WTC11 (cell line): ENCODE results near the gene GNPDA2. TPM values are rescaled to one million over a fixed set of nuclear protein-coding genes. Genes with fewer than 3 reads are reported as not detected.
"Not testable (repeated sequence)": the region's sequence is repeated elsewhere in the genome, so short reads cannot be mapped to it uniquely, and the experiment has no call there.

Source experiments
- ATAC-seq: fragments of 200-7000 bp; cut with Tn5 transposase; 2 replicates; pipeline ENCODE4 v1.10.0; 2021; ENCODE audit warnings: mild to moderate bottlenecking, moderate library complexity
- CTCF ChIA-PET: fragments of 300-600 bp; sonication (Branson Sonifier 250); formaldehyde crosslinking; loops from one replicate; lab custom pipeline; 2021; ENCODE audit warnings: antibody characterized with exemption; lab: Charles Lee
- POLR2A ChIA-PET: fragments of 350-600 bp; sonication (Branson Sonifier 250); formaldehyde crosslinking; loops from one replicate; lab custom pipeline; 2021; ENCODE audit warnings: antibody characterized with exemption; lab: Charles Lee
- DNase-seq: peaks from one replicate; pipeline ENCODE4 v3.0.0; 2021; ENCODE audit warnings: low spot score
- H3K27ac Mint-ChIP-seq: 2 replicates; pipeline ENCODE4 v1.8.0; 2021; ENCODE audit warnings: mixed read lengths
- H3K27me3 Mint-ChIP-seq: 2 replicates; pipeline ENCODE4 v1.8.0; 2021; ENCODE audit warnings: low read depth, mild to moderate bottlenecking, moderate library complexity, mixed read lengths
- H3K36me3 Mint-ChIP-seq: 2 replicates; pipeline ENCODE4 v1.8.0; 2021; ENCODE audit warnings: mixed read lengths
- H3K4me1 Mint-ChIP-seq: 2 replicates; pipeline ENCODE4 v1.8.0; 2022; ENCODE audit warnings: mixed read lengths
- H3K4me3 Mint-ChIP-seq: 2 replicates; pipeline ENCODE4 v1.8.0; 2021; ENCODE audit warnings: mild to moderate bottlenecking, moderate library complexity, mixed read lengths
- H3K9me3 Mint-ChIP-seq: 2 replicates; pipeline ENCODE4 v1.8.0; 2021; ENCODE audit warnings: mixed read lengths
- GTF2I ChIP-seq: fragments of 250-450 bp; sonication (Bioruptor Pico); conservative IDR thresholded peaks from 2 replicates; pipeline ENCODE4 v1.4.0; 2021; ENCODE audit warnings: mild to moderate bottlenecking
- MYBL2 ChIP-seq: sonication (generic); formaldehyde crosslinking; IDR thresholded peaks from 2 replicates; pipeline ENCODE4 v1.8.1; 2023; ENCODE audit warnings: mild to moderate bottlenecking, moderate library complexity, missing genetic modification reagents
- NR3C1 ChIP-seq: sonication (generic); formaldehyde crosslinking; conservative IDR thresholded peaks from 2 replicates; pipeline ENCODE4 v1.8.1; 2023; ENCODE audit warnings: low read depth, mild to moderate bottlenecking, missing genetic modification reagents
- TCF7 ChIP-seq: sonication (generic); formaldehyde crosslinking; IDR thresholded peaks from 2 replicates; pipeline ENCODE4 v1.8.0; 2022; ENCODE audit warnings: mild to moderate bottlenecking, low read depth, missing genetic modification reagents, moderate library complexity
- ZNF232 ChIP-seq: sonication (generic); formaldehyde crosslinking; IDR thresholded peaks from 2 replicates; pipeline ENCODE4 v1.8.0; 2022; ENCODE audit warnings: mild to moderate bottlenecking, missing genetic modification reagents
- total RNA-seq: library from RNA; stranded (reverse); gene quantifications from 3 replicates; pipeline ENCODE4 v1.2.3, GENCODE V29; 2021
- TF ChIP-seq, protein P1 (sequence below): fragments of 250-450 bp; sonication (Bioruptor Pico); IDR thresholded peaks from 2 replicates; pipeline ENCODE4 v1.9.0; 2021; ENCODE audit warnings: mild to moderate bottlenecking
- TF ChIP-seq, protein P2 (sequence below): fragments of 200-600 bp; IDR thresholded peaks from 2 replicates; pipeline ENCODE4 v1.8.0; 2022; ENCODE audit warnings: antibody characterized with exemption
- TF ChIP-seq, protein P3 (sequence below): sonication (generic); formaldehyde crosslinking; IDR thresholded peaks from 2 replicates; pipeline ENCODE4 v1.8.0; 2023; ENCODE audit warnings: missing genetic modification reagents, mild to moderate bottlenecking, borderline replicate concordance
- TF ChIP-seq, protein P4 (sequence below): sonication (generic); formaldehyde crosslinking; IDR thresholded peaks from 2 replicates; pipeline ENCODE4 v1.8.1; 2022; ENCODE audit warnings: low read depth, mild to moderate bottlenecking, moderate library complexity, missing genetic modification reagents, borderline replicate concordance
- TF ChIP-seq, protein P5 (sequence below): sonication (generic); formaldehyde crosslinking; IDR thresholded peaks from 2 replicates; pipeline ENCODE4 v1.8.1; 2023; ENCODE audit warnings: mild to moderate bottlenecking, missing genetic modification reagents

GNPDA2 gene
- total RNA-seq, 1 experiment from 2014 or later, result 4.9 TPM

DNA sequence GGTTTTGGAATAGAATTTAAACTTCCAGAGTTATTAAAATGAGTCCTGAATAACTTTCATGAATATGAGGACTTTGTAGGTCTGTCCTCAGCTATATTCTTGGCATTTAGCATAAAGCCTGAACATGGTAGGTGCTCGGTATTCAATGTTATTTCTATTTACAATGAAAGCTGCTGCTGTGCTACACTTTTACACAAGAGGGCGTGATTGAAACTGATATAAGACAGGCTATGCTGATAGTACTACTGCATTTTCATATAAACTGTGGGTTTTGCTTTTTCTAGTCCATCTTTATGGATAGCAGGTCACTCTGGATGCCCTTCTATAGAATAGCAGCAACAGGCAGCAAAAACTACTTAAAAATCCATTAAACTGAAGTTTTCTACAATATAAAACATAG lies 12.3 kb upstream of the GNPDA2 start:
- Mint-ChIP-seq H3K27ac (no peak overlapping the region), H3K9me3 (no peaks in the 10 kb centered on the region)
- TF ChIP-seq GTF2I (CRISPR knock-in tag) (no peak), ZNF232 (no peak)
- TF ChIP-seq, protein P1, sequence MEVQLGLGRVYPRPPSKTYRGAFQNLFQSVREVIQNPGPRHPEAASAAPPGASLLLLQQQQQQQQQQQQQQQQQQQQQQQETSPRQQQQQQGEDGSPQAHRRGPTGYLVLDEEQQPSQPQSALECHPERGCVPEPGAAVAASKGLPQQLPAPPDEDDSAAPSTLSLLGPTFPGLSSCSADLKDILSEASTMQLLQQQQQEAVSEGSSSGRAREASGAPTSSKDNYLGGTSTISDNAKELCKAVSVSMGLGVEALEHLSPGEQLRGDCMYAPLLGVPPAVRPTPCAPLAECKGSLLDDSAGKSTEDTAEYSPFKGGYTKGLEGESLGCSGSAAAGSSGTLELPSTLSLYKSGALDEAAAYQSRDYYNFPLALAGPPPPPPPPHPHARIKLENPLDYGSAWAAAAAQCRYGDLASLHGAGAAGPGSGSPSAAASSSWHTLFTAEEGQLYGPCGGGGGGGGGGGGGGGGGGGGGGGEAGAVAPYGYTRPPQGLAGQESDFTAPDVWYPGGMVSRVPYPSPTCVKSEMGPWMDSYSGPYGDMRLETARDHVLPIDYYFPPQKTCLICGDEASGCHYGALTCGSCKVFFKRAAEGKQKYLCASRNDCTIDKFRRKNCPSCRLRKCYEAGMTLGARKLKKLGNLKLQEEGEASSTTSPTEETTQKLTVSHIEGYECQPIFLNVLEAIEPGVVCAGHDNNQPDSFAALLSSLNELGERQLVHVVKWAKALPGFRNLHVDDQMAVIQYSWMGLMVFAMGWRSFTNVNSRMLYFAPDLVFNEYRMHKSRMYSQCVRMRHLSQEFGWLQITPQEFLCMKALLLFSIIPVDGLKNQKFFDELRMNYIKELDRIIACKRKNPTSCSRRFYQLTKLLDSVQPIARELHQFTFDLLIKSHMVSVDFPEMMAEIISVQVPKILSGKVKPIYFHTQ (CRISPR knock-in tag), result no peak
- TF ChIP-seq, protein P2, sequence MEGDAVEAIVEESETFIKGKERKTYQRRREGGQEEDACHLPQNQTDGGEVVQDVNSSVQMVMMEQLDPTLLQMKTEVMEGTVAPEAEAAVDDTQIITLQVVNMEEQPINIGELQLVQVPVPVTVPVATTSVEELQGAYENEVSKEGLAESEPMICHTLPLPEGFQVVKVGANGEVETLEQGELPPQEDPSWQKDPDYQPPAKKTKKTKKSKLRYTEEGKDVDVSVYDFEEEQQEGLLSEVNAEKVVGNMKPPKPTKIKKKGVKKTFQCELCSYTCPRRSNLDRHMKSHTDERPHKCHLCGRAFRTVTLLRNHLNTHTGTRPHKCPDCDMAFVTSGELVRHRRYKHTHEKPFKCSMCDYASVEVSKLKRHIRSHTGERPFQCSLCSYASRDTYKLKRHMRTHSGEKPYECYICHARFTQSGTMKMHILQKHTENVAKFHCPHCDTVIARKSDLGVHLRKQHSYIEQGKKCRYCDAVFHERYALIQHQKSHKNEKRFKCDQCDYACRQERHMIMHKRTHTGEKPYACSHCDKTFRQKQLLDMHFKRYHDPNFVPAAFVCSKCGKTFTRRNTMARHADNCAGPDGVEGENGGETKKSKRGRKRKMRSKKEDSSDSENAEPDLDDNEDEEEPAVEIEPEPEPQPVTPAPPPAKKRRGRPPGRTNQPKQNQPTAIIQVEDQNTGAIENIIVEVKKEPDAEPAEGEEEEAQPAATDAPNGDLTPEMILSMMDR, result 0 out of 2 replicates have a peak, but pooled peaks have one; percentile 12
- TF ChIP-seq, protein P3, sequence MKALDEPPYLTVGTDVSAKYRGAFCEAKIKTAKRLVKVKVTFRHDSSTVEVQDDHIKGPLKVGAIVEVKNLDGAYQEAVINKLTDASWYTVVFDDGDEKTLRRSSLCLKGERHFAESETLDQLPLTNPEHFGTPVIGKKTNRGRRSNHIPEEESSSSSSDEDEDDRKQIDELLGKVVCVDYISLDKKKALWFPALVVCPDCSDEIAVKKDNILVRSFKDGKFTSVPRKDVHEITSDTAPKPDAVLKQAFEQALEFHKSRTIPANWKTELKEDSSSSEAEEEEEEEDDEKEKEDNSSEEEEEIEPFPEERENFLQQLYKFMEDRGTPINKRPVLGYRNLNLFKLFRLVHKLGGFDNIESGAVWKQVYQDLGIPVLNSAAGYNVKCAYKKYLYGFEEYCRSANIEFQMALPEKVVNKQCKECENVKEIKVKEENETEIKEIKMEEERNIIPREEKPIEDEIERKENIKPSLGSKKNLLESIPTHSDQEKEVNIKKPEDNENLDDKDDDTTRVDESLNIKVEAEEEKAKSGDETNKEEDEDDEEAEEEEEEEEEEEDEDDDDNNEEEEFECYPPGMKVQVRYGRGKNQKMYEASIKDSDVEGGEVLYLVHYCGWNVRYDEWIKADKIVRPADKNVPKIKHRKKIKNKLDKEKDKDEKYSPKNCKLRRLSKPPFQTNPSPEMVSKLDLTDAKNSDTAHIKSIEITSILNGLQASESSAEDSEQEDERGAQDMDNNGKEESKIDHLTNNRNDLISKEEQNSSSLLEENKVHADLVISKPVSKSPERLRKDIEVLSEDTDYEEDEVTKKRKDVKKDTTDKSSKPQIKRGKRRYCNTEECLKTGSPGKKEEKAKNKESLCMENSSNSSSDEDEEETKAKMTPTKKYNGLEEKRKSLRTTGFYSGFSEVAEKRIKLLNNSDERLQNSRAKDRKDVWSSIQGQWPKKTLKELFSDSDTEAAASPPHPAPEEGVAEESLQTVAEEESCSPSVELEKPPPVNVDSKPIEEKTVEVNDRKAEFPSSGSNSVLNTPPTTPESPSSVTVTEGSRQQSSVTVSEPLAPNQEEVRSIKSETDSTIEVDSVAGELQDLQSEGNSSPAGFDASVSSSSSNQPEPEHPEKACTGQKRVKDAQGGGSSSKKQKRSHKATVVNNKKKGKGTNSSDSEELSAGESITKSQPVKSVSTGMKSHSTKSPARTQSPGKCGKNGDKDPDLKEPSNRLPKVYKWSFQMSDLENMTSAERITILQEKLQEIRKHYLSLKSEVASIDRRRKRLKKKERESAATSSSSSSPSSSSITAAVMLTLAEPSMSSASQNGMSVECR, result no peak
- TF ChIP-seq, protein P4, sequence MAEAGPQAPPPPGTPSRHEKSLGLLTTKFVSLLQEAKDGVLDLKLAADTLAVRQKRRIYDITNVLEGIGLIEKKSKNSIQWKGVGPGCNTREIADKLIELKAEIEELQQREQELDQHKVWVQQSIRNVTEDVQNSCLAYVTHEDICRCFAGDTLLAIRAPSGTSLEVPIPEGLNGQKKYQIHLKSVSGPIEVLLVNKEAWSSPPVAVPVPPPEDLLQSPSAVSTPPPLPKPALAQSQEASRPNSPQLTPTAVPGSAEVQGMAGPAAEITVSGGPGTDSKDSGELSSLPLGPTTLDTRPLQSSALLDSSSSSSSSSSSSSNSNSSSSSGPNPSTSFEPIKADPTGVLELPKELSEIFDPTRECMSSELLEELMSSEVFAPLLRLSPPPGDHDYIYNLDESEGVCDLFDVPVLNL (CRISPR knock-in tag), result no peak
- TF ChIP-seq, all 79 proteins: peak for 1
- no peak overlapping the region for H3K4me3 Mint-ChIP-seq
- H3K27me3 Mint-ChIP-seq, result peaks cover 12% of the 10 kb centered on the region
- ChIA-PET CTCF (interaction anchor here (0.6 kb wide), 1 partner anchor 418 kb away, joined by 6 read pairs; no protein-coding TSS in a partner anchor), POLR2A (no interaction called here)
- H3K4me1 Mint-ChIP-seq, result no peaks in the 10 kb centered on the region
- no peak for DNase-seq
- H3K36me3 Mint-ChIP-seq, result no peaks in the 10 kb centered on the region
- peak; percentile 61 for ATAC-seq

DNA sequence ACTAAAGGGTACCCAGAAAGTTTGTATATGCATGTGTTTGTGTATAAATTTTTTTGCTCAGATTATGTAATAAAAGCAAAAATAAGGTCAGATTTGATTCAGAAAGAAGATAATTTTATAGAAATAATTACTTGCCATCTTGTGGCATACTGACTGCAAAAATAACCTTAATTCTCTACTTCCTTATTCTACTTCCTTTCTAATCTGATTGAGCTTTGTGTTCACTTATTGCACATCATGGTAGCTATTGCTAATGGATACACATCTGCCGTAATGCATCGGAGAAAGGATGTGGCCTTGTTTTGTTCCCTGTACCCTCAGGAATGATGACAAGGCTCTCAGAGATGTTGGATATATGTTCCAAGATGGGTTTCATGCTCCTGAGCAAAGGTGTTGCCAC lies 10.5 kb upstream of the GNPDA2 start:
- Mint-ChIP-seq H3K27me3 (peaks cover 12% of the 10 kb centered on the region), H3K4me1 (no peaks in the 10 kb centered on the region), H3K36me3 (no peaks in the 10 kb centered on the region), H3K4me3 (no peak overlapping the region), H3K9me3 (no peaks in the 10 kb centered on the region), H3K27ac (no peak overlapping the region)
- ChIA-PET CTCF (interaction anchor here (1.2 kb wide), 1 partner anchor 10 kb away, joined by 3 read pairs; the partner anchor contains the start of gene GNPDA2), POLR2A (no interaction called here)
- ATAC-seq (no peak), DNase-seq (no peak)
- TF ChIP-seq NR3C1 (CRISPR knock-in tag) (no peak), TCF7 (no peak), MYBL2 (CRISPR knock-in tag) (no peak)
- TF ChIP-seq, protein P5, sequence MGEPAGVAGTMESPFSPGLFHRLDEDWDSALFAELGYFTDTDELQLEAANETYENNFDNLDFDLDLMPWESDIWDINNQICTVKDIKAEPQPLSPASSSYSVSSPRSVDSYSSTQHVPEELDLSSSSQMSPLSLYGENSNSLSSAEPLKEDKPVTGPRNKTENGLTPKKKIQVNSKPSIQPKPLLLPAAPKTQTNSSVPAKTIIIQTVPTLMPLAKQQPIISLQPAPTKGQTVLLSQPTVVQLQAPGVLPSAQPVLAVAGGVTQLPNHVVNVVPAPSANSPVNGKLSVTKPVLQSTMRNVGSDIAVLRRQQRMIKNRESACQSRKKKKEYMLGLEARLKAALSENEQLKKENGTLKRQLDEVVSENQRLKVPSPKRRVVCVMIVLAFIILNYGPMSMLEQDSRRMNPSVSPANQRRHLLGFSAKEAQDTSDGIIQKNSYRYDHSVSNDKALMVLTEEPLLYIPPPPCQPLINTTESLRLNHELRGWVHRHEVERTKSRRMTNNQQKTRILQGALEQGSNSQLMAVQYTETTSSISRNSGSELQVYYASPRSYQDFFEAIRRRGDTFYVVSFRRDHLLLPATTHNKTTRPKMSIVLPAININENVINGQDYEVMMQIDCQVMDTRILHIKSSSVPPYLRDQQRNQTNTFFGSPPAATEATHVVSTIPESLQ, result no peak

DNA sequence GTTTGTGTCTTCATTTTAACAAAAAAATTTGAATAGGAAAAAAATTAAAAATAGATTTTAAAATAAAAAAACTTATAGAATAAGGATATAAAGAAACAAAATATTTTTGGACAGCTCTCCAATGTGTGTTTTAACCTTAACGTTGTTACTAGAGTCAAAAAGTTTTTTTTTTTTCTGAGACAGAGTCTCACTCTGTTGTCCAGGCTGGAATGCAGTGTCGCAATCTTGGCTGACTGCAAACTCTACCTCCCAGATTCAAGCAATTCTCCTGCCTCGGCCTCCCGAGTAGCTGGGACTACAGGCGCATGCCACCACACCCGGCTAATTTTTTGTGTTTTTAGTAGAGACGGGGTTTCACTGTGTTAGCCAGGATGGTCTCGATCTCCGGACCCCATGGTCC lies 2.3 kb upstream of the GNPDA2 start:
- H3K27me3 Mint-ChIP-seq, result peaks cover 24% of the 10 kb centered on the region
- POLR2A ChIA-PET, result interaction anchor here (0.7 kb wide), 1 partner anchor 57 kb away, joined by 3 read pairs; no protein-coding TSS in a partner anchor
- peaks cover 22% of the 10 kb centered on the region for H3K4me1 Mint-ChIP-seq
- DNase-seq, CTCF ChIA-PET, ATAC-seq, H3K36me3 Mint-ChIP-seq, H3K4me3 Mint-ChIP-seq, H3K9me3 Mint-ChIP-seq, H3K27ac Mint-ChIP-seq: not testable (repeated sequence)
